KMS-11 (cell line): ENCODE data around the gene PAPPA2.

Source experiments
- H2AFZ ChIP-seq: fragments of 200-600 bp; sonication (generic); 2 replicates; pipeline ENCODE4 v1.6.1; 2016; ENCODE audit warnings: antibody characterized with exemption, mixed run types, low read depth
- H3K27ac ChIP-seq: fragments of 200-600 bp; sonication (generic); 2 replicates; pipeline ENCODE4 v1.6.1; 2016; ENCODE audit warnings: mild to moderate bottlenecking, mixed run types
- H3K27me3 ChIP-seq: fragments of 200-600 bp; sonication (generic); 2 replicates; pipeline ENCODE4 v1.6.1; 2017; ENCODE audit warnings: mild to moderate bottlenecking, low read depth, mixed run types, moderate library complexity; ENCODE audit not compliant: insufficient read depth
- H3K36me3 ChIP-seq: fragments of 200-600 bp; sonication (generic); 2 replicates; pipeline ENCODE4 v1.6.1; 2017; ENCODE audit warnings: mild to moderate bottlenecking, mixed run types; ENCODE audit not compliant: insufficient read depth
- H3K4me1 ChIP-seq: fragments of 200-600 bp; sonication (generic); 2 replicates; pipeline ENCODE4 v1.6.1; 2016; ENCODE audit warnings: mild to moderate bottlenecking, low read depth, mixed run types; ENCODE audit not compliant: poor library complexity, severe bottlenecking
- H3K4me2 ChIP-seq: fragments of 200-600 bp; sonication (generic); 2 replicates; pipeline ENCODE4 v1.7.0; 2016; ENCODE audit warnings: mild to moderate bottlenecking, mixed run types
- H3K4me3 ChIP-seq: fragments of 200-600 bp; sonication (generic); IDR thresholded peaks from 2 replicates; pipeline ENCODE4 v1.6.1; 2017; ENCODE audit warnings: low read depth, low read length, mixed read lengths; ENCODE audit not compliant: insufficient read depth
- H3K79me2 ChIP-seq: fragments of 200-600 bp; sonication (generic); 2 replicates; pipeline ENCODE4 v1.6.1; 2016; ENCODE audit warnings: low read depth, mixed run types; ENCODE audit not compliant: insufficient read depth
- H3K9ac ChIP-seq: fragments of 200-600 bp; sonication (generic); 2 replicates; pipeline ENCODE4 v1.6.1; 2016; ENCODE audit warnings: mild to moderate bottlenecking, mixed run types
- H4K20me1 ChIP-seq: fragments of 200-600 bp; sonication (generic); 2 replicates; pipeline ENCODE4 v1.6.1; 2016; ENCODE audit warnings: mild to moderate bottlenecking, mixed run types; ENCODE audit not compliant: insufficient read depth
- TF ChIP-seq, protein P1 (sequence below): fragments of 200-600 bp; sonication (generic); conservative IDR thresholded peaks from 2 replicates; pipeline ENCODE4 v1.6.1; 2017; ENCODE audit warnings: low read depth, mild to moderate bottlenecking, antibody characterized with exemption, low read length, moderate library complexity, mixed read lengths

The PAPPA2 gene

DNA sequence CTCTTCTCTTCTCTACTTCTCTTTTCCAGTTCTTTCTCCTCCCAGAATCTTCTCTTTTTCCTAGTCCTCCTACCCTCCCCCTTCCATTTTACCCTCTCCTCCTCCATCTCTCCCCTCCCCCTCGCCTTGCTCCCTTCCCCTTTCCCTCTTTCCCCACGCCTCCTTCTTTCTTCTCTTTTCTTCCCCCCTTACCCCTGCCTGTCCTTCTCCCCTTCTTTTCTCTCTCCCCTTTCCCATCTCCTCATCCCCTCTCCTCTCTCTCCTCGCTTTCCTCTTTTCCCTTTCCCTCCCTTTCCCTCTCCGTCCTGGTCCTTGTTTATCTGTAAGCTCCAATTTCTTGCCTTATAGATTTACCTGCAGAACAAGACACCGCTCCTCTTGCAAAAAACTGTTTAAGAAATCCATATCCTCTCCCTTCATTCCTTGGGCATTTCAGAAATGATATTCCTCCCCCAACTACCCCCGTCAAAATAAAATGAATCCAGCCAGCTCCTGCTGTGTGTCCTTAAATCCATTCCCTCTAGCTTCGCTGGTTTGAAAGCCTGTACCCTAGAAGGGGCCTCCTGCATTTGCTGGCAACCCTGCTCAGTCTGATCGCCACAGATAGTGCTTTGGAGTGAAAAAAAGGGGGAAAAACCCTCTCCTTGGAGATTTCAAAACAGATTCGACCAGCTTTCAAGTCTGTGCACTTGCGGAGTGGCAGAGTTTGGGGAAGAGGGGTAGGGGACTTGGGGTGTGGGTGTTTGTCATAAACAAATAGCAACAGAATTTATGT is 89.4 kb downstream of the PAPPA2 start:
- Histone ChIP-seq H3K36me3 (no peaks in the 10 kb centered on the region), H3K4me2 (no peak overlapping the region), H2AFZ (no peak overlapping the region), H3K4me1 (no peaks in the 10 kb centered on the region), H4K20me1 (no peaks in the 10 kb centered on the region), H3K9ac (no peak overlapping the region), H3K4me3 (no peak overlapping the region), H3K79me2 (no peaks in the 10 kb centered on the region), H3K27ac (no peak overlapping the region), H3K27me3 (no peaks in the 10 kb centered on the region)
- TF ChIP-seq, protein P1, sequence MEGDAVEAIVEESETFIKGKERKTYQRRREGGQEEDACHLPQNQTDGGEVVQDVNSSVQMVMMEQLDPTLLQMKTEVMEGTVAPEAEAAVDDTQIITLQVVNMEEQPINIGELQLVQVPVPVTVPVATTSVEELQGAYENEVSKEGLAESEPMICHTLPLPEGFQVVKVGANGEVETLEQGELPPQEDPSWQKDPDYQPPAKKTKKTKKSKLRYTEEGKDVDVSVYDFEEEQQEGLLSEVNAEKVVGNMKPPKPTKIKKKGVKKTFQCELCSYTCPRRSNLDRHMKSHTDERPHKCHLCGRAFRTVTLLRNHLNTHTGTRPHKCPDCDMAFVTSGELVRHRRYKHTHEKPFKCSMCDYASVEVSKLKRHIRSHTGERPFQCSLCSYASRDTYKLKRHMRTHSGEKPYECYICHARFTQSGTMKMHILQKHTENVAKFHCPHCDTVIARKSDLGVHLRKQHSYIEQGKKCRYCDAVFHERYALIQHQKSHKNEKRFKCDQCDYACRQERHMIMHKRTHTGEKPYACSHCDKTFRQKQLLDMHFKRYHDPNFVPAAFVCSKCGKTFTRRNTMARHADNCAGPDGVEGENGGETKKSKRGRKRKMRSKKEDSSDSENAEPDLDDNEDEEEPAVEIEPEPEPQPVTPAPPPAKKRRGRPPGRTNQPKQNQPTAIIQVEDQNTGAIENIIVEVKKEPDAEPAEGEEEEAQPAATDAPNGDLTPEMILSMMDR, result no peak

DNA sequence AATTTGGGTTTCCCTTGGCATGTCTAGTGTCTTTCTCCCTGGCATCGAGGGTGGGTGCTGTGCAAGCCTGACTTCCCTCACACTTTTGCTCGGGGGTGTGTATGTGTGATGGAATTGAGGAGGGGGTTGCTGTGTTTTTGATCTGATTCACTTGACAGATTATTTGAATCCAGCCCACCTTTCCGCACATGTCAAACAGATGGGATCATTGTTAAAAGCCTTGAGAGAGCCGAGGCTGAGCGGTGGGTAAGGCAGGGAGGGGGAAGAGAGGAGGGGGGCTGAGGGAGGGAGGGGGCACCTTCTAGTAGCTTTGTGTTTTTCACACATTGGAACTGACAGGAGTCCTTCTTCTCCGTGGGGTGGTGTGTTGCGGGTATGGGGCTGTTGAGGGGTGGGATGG is 90.0 kb downstream of the PAPPA2 start:
- H3K27ac ChIP-seq, result no peak overlapping the region
- H4K20me1 ChIP-seq, result no peaks in the 10 kb centered on the region
- H3K27me3 ChIP-seq, result no peaks in the 10 kb centered on the region
- no peaks in the 10 kb centered on the region for H3K36me3 ChIP-seq
- H2AFZ ChIP-seq, result no peak overlapping the region
- H3K79me2 ChIP-seq, result no peaks in the 10 kb centered on the region
- TF ChIP-seq, protein P1, result no peak
- no peak overlapping the region for H3K4me2 ChIP-seq
- H3K9ac ChIP-seq, result no peak overlapping the region
- no peak overlapping the region for H3K4me3 ChIP-seq
- H3K4me1 ChIP-seq, result no peaks in the 10 kb centered on the region

DNA sequence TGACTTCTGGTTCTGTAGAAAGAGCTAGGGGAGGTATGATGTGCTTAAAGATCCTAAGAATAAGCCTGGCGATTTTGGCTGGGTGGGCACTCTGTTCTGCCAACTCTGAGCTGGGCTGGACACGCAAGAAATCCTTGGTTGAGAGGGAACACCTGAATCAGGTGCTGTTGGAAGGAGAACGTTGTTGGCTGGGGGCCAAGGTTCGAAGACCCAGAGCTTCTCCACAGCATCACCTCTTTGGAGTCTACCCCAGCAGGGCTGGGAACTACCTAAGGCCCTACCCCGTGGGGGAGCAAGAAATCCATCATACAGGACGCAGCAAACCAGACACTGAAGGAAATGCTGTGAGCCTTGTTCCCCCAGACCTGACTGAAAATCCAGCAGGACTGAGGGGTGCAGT is 93.3 kb downstream of the PAPPA2 start:
- TF ChIP-seq, protein P1, result no peak
- Histone ChIP-seq H3K36me3 (no peaks in the 10 kb centered on the region), H4K20me1 (no peaks in the 10 kb centered on the region), H2AFZ (no peak overlapping the region), H3K4me1 (peaks cover 7% of the 10 kb centered on the region), H3K79me2 (no peaks in the 10 kb centered on the region), H3K27me3 (no peaks in the 10 kb centered on the region), H3K4me3 (no peak overlapping the region), H3K27ac (no peak overlapping the region), H3K9ac (no peak overlapping the region), H3K4me2 (no peak overlapping the region)

DNA sequence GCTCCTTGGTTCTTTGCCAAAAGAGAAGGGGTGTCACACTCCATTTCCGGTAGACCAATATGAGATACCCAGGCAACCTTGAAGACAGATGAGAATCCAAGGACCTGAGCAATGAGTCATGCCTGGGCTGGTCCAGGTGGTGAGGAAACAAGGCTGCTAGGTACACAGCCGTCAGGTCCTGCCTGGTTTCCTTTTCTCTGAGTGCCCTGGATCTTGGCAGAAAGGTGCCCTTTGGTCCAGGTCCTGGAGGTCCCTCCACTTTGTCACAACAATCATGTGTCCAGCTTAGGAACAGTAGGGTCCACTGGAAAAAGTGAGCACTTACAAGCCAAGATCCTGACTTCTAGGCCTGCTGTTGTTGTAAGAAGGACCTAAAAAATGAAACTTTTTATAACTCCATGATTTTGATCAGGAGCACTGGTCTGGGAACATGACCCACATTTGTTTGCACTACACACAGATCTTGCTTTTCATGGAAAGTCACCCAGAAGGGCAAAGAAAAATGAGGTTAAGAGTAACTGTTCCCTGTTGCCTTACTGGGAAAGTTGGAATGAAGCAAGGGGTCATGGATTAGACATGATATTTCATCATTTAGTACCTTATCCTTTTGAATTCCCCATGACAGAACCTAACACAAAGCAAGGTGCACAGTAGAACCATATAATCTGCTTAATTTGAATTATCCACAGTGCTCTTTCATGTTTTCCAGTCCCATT is 94.7 kb downstream of the PAPPA2 start:
- Histone ChIP-seq H3K4me3 (no peak overlapping the region), H4K20me1 (no peaks in the 10 kb centered on the region), H3K27ac (no peak overlapping the region), H3K4me2 (no peak overlapping the region), H2AFZ (no peak overlapping the region), H3K4me1 (peaks cover 7% of the 10 kb centered on the region), H3K9ac (no peak overlapping the region), H3K36me3 (no peaks in the 10 kb centered on the region), H3K79me2 (no peaks in the 10 kb centered on the region), H3K27me3 (no peaks in the 10 kb centered on the region)
- TF ChIP-seq, protein P1, result no peak
